ENCODE results near the gene FCMR.

- TF ChIP-seq, protein P1, sequence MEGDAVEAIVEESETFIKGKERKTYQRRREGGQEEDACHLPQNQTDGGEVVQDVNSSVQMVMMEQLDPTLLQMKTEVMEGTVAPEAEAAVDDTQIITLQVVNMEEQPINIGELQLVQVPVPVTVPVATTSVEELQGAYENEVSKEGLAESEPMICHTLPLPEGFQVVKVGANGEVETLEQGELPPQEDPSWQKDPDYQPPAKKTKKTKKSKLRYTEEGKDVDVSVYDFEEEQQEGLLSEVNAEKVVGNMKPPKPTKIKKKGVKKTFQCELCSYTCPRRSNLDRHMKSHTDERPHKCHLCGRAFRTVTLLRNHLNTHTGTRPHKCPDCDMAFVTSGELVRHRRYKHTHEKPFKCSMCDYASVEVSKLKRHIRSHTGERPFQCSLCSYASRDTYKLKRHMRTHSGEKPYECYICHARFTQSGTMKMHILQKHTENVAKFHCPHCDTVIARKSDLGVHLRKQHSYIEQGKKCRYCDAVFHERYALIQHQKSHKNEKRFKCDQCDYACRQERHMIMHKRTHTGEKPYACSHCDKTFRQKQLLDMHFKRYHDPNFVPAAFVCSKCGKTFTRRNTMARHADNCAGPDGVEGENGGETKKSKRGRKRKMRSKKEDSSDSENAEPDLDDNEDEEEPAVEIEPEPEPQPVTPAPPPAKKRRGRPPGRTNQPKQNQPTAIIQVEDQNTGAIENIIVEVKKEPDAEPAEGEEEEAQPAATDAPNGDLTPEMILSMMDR (IDR thresholded peaks at IDR 0.05; ENCODE audit: low read length), result no peak
- TF ChIP-seq EZH2 (IDR thresholded peaks at IDR 0.05; ENCODE audit: borderline replicate concordance, low read length), result no peak
Observed at GRCh38 chr1:206947255-206947654, 25.5 kb upstream of the FCMR start.

All from OCI-LY1 (cell line).